ENCODE measurements around the gene SMARCC2.
"Not testable (repeated sequence)": the region's sequence is repeated elsewhere in the genome, so short reads cannot be mapped to it uniquely, and the experiment has no call there.

The SMARCC2 gene

DNA sequence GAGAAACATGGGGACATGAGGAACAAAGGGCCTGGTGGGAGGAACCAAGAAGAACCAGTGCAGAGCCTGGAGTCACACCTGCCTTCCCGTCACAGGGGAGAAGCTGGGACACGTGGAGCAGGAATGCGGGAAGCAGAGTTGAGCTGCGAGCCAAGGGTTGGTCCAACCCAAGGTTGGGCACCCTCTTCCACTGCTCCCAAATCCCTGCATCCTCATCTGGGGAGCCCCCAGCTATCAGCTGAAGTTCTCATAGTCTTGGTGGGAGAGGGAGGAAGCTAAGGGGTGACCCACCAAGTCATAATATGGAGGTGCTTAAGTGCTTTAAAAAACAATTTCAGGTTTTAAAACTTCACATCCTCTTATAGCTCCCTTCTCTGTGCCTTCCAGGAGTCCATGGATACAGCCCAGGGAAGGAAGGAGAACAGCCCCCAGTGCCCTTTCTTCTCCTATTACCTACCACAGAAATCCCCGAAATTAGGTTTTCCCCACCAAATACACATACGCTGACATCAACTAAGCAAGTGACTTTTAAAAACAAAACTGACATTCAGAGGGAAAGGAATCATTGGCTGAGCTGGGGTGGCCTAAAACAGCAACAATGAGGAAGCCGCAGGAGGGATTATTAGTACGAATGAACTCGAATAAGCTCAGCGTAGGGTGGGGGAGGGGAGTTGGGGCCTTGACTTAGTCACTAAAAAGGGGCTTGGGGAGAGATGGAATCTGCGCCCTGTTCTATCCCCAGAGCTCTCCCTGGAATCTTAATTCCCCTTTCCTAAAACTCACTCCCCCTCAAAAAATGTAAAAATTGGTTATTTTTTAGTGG lies 26.6 kb downstream of the SMARCC2 start:
- no peak for DNase-seq

DNA sequence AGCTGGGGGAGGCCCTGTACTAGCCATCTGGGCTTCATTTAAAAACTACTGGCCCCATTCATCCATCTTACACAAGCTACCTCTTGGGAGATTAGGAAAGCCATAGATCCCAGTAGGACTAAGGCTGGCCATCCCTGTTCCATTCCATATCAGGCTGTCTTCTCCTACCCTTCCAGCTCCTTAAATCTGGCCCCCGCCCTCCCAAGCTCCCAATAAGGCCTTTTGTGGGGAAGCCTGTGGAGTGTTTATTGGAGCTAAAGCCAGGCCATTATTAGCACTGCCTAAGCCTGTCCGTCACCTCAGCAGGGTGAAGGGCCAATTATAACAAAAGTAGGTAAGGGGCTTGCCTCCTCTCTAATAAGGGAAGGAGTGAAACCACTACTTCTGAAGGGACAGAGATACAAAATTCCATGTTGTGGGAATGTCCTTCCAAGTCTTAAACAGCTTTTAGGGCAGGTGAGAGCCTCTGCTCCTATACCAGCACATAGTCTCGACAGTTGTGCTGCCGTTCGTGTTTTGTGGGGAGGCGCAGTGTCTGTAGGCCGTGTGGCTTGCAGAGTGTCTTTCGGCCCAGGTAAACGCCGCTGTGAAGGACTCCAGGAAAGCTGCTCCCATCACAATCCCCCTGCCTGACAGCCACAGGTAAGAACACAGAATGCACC lies 27.5 kb downstream of the SMARCC2 start:
- DNase-seq = no peak

DNA sequence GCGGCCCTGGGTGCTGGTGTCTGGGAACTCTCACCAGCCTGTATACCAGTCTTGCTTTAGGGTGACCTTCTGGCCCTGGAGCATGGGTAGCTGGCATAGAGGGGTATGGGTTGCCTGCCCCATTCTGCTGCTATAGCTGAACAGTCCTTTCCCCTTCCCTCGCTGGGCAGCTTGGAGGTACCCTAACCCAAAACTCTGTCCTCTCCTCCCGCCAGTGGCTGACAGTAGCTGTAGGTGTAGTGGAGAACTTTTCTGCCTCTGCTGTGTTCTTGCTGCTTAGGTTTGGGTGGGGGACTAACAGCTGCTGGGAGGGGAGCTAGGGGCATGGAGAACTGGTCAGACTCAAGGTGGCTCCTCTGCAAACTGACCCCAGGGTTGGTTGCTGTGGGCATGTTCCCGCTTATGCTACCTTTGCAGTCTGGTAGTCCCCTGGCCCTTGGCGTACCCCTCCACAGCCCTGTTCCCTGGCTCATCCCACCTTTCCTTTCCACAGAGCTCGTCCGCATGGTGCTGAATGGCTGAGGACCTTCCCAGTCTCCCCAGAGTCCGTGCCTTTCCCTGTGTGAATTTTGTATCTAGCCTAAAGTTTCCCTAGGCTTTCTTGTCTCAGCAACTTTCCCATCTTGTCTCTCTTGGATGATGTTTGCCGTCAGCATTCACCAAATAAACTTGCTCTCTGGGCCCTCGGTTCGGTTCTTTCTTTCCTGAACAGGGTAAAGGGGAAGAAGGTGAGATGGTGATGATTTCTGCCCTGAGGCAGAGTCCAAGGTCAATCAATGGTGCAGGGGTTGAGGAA lies 28.2 kb downstream of the SMARCC2 start:
- DNase-seq = no peak

DNA sequence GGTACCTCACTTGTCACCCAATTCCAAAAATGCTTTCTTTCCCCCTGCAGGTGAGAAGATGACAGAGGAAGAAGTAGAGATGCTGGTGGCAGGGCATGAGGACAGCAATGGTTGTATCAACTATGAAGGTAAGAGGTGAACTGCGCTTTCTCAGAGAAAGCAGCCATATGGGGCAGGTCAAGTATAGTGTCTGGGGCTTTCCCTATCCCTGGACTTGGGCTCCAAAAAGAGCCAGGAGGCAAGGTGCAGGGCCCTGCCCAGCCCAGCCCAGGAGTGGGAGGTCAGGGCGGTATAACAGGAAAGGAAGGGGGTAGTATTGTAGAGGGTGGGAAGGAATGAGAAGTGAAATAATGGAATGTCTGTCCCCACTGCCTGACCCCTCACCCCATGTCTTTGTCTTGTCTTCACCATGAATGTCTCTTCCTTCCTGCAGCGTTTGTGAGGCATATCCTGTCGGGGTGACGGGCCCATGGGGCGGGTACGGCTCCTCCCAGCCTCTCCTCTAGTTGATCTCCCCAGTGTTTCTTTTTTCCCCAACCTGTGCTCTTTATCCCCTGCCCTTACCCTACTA lies 29.0 kb downstream of the SMARCC2 start:
- DNase-seq = peak; percentile 75

DNA sequence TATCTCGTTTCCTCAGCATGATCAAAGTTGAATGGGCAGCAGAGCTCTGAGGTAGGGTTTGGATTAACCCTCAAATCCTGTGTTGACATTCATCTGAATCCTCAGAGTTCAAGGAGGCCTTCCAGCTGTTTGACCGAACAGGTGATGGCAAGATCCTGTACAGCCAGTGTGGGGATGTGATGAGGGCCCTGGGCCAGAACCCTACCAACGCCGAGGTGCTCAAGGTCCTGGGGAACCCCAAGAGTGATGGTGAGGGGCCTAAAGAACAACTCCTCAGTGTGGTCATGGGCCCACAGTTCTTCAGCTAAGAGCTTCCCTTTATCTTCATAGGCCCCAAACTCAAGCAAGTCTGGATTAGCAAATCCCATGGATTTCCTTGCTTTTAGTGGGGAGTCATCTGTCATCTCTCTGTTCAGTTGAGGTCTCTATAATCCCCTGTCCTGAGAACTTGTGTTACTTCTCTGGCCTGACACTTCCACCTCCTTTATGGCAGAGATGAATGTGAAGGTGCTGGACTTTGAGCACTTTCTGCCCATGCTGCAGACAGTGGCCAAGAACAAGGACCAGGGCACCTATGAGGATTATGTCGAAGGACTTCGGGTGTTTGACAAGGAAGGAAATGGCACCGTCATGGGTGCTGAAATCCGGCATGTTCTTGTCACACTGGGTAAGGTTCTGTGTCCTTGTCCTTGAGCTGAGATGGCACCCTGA lies 29.6 kb downstream of the SMARCC2 start:
- peak; percentile 19 for DNase-seq

DNA sequence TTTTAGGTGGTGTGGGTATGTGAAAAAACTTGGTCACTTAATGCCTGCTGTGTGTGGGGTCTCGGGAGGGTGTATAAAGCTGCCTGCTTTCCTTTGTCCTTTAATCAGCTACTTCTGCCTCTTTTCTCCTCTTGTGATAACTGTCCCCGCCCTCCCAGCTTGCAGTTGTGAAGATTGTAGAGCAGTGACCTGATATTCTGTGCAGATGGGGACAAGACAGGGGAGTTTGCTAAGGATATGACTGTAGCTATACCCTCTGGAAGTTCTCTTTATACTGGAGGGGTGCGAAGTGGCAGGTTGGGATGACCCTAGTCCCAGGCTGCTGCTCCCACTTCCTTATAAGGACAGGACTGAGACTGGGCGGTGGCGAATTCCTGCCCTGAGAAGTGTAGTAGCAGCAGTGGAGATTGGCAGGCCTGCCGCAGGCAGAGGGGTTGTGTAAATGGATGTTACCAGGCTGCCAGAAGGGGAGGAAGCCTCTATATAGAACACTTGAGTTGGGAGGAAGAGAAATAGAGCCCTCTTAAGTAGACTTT lies 30.3 kb downstream of the SMARCC2 start:
- DNase-seq = peak; percentile 54

DNA sequence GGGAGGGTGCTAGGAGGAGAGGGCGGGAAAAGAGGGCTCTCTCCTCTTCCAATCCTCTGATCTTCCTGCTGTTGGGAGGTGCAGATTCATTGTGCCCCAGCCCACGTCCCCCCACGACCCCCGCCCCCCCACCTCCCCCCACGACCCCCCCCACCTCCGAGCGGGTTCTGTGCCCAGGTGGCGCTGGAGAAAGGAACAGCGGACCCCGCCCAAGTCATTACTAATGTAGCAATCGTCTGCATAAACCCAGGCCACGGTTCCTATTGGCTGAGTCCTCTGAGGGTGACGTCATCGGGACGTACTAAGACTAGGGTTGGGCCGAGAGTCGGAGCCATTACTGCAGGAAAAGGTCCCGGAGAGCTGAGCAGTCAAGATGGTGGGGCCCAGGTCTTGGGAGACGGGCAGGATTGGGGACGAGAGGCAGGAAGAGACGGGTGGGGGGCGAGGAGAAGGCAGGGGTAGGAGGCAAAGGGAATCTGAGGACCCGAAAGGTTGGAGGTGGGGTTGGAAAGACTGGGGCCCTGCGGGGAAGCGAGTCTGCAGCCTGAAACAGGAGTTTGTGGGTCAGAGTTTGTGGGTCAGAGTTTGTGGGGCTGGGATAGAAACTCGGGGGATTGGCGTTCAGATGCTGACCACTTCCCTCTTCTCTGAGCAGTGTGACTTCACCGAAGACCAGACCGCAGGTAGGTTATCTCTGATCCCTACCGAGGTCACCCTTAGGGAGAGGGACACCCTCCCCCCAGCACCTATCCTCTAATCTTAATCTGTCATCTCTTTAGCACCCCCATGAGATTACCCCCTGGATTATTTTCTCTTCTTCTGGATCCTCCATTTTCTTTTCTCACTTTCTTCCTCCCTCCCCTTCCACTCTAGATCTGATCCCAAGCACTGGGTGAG lies 31.0 kb downstream of the SMARCC2 start, which contains the start of gene MYL6:
TSS of gene MYL6 (plus strand) at position 331 of the 897 bp plus-strand sequence. CDS start at position 374, 43 bp downstream.
- peak; percentile 98 for DNase-seq

DNA sequence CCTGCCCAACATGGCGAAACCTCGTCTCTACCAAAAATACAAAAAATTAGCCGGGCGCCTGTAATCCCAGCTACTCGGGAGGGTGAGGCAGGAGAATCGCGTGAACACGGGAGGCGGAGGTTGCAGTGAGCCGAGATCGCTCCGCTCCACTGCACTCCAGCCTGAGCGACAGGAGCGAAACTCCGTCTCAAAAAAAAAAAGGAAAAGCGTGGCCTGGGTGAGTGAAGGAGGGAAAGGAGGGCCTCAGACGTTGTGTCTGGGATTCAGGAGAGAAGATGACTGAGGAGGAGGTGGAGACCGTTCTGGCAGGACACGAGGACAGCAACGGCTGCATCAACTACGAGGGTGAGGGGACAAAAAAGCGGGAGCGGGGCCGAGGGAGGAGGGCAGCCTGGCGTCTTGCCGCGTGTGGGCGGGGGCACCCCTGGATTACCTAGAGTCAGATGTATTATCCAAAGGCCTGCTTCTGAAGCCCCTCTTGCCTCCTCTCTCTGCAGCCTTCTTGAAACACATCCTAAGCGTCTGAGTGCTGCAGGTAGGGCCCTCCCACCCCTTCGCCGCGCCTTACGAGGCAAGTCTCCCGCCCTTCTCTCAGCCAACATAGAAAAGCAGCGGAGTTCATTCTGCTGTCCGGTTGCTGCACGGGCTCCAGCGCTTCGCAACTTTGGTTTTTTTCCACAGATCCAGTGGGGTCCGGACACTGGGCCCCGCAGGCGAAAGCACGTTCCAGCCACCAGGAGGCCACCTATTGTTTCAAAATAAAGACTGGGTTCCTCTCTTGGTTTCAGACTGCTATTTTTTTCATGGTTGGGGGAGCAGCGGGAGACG lies 31.9 kb downstream of the SMARCC2 start:
- DNase-seq = peak; percentile 65

DNA sequence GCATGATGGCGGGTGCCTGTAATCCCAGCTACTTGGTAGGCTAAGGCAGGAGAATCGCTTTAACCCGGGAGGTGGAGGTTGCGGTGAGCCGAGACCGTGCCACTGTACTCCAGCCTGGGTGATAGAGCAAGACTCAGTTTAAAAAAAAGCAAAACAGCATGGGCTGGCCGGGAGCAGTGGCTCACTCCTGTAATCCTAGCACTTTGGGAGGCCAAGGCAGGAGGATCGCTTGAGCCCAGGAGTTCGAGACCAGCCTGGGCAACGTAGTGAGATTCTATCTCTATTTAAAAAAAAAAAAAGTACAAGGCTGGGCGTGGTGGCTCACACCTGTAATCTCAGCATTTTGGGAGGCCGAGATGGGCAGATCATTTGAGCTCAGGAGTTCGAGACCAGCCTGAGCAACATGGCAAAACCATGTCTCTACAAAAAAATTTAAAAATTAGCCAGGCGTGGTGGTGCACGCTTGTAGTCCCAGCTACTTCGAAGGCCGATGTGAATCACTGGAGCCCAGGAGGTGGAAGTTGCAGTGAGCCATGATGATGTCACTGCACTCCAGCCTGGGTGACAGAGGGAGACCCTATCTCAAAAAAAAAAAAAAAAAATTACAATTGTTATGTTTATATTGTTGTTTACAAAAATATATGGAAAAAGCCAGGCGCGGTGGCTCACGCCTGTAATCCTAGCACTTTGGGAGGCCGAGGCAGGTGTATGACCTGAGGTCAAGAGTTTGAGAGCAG lies 32.7 kb downstream of the SMARCC2 start:
- DNase-seq = not testable (repeated sequence)

DNA sequence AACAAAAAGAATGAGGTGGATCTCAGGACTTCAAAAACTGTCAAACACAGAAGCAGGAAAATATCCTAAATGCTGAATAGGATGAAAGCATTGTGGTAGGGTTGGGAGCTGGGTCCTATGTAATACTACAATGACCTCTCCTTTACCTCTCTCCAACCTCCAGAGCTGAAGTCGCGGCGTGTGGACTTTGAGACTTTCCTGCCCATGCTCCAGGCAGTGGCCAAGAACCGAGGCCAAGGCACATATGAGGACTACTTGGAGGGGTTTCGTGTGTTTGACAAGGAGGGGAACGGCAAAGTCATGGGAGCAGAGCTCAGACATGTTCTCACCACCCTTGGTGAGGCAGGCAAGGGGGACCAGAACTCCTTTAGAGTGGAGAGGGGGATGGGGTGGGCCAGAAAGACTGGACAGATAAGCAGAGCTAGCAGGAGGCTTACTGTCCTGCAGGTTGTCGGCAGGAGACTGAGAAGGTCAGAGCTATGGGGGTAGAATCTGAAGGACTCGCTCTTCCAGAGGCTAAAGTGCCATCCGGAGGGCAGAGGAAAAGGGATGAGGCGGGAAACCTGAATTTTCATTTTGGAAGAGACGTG lies 33.9 kb downstream of the SMARCC2 start:
- DNase-seq = no peak

DNA sequence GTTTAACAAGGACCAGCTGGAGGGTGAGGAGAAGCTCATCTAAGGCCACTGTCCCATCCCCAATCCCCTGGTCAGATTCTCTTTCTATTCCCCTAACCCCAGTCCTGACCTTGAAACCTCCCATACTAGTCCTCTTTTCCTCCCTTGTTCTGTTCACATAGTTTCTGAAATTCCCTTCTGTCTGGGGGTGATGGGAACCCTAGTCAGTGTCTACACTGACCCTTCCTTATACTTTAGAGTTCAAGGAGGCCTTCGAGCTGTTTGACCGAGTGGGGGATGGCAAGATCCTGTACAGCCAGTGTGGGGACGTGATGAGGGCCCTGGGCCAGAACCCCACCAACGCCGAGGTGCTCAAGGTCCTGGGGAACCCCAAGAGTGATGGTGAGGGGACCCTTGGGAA lies 34.5 kb downstream of the SMARCC2 start:
- no peak for DNase-seq

DNA sequence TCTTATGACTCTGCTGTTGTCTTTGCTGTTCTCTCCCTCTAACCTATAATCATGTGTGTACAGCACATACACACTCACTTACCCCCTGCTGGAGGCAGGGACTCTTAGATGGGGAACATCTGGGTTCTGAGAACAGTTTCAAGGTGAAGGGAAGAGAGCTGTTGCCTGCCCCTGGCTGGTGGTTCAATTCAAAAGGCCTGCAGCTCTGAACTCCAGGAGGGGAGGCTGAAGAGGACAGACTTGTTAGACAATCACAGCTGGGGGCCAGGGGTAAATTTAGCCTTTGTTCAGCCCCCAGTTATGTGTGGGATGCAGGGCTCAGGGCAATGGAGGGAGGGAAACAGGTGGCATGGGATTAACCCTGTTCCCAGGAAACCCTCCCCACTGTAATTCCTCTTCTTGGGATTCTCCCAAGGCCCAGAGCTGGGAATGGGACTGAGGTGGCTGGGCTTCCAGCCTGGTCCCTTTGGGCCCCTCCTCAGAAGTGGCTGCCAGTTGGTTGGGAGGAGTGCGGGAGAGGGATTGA lies 35.0 kb downstream of the SMARCC2 start:
- no peak for DNase-seq

DNA sequence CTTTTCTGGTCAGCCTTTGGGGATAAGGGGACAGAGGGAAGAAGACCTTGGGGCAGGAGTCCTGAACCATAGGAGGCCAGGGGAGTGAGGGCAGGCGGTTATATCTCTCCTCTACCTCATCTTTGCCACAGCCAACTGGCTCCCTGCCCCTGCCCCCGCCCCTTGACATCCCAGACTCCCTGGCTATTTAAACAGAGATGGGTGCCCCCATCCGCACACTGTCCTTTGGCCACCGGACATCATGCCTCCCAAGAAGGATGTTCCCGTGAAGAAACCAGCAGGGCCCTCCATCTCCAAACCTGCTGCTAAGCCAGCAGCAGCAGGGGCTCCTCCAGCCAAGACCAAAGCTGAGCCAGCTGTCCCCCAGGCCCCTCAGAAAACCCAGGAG lies 35.6 kb downstream of the SMARCC2 start:
- no peak for DNase-seq

DNA sequence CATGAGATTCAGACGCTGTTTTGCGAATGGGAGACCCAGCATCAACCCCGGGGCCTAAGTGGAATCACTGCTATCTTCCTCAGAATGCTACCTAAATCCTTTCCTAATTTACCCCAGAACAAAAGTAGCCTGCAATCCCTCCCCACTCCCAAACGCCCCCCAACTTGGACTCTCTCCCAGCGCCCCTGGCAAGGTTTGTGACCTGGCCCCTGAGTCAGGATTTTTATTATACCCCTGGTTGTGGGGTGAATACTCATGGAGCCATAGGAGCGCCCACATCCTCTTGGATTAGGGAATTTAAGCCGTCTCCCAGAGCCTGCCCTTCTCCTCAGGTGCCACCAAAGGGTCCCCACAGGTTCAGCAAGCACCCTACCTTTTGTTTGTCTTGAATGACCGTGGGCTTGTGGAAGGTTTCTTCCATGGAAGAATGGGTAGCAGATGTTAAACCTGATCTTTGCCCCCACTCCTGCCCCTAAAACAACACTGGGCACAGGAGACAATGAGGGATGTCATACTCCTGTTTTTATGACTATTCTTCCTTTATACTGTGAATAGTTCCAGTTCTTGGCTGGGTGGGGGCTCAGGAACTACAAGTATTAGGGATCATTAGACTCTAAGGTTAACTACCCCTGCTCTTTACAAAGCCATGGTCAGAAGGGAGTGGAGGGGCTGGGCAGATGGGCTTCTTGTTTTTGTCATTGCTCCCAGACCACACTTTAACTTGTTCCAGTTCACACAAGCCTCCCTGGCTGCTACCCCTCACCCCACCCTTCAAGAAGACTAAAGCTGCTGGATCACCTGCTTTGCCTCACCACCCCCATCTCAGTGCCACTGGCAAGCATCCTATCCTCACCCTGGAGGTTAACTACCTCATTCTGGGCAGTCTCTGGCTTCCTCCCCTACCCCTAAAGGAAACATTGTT lies 36.3 kb downstream of the SMARCC2 start:
- DNase-seq = no peak

DNA sequence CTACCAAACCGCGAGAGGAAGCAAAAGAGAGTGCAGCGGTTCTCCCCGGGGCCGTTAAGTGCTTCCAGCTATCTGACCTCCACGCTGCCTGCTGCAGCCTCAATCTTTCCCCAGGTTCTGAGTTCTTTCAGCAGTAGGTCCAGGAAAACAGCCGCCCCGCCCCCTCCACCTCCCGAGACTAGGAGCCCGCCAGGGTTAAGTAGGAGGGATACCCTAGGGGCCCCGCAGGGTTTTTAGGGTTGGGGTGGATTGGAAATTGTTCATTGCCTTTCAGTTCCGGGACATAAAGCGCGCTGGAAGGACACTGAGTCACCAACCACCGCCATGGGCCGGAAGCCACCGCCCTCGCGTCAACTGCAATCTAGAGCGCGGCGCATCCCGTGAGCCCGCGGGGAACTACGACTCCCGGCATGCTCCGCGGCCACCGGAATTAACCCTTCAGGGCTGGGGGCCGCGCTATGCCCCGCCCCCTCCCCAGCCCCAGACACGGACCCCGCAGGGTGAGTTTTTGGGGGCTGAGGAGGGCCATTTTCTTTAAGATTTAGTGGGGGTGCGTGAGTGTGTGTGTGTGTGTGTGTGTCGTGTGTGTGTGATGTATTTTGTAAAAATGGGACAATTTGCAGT lies 37.0 kb downstream of the SMARCC2 start, which contains the start of gene MYL6B:
TSS of gene MYL6B (plus strand) at position 456 of the 624 bp plus-strand sequence. CDS start 1,332 bp downstream, outside the sequence.
- peak; percentile 96 for DNase-seq

DNA sequence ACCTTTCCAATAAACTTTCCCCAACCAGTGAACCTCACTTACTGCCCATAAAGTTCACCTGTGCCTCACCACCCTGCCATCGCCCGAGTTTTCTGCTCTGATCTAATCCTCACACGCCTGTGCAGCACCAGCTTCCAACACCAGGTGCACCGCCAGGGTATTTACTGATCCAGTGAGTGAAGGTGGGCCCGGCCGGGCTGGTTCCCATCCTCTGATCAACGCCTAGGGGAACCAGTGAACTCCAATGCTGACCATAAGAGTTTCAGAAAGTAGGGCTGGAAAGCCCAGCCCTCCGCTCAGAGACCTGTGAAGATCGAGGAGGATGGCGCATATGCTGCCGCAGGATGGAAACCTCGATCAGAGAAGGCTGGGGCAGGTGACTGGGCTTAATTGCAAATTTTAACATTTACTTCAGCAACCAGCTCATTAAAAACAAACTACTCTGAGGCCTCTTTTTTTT lies 37.6 kb downstream of the SMARCC2 start:
- peak; percentile 79 for DNase-seq

DNA sequence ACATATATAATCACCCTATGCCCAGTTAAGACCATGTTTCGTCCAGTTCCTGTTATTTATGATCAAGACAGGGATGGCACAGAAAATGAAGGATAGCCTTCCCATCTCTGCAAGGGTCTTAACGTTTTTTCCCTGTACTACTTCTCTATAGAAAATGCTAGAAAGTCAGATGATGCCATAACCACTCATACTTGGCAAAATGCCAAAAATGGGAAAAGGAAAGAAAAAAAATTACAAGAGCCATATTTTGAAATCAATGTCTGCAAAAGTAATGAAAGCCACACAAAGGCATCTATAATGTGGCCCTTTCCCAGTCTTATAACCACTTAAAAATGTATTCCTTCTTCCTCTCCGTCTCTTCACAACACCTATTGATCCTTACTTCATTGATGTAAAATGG lies 38.7 kb downstream of the SMARCC2 start:
- no peak for DNase-seq

Measured in activated CD4-positive, alpha-beta T cell treated with anti-CD3 and anti-CD28 coated beads, Interleukin-2, Interleukin-6, amounts not matched to agents 100 ng/mL and 50 ng/mL, durations not matched to agents 16 hours and 8 hours (primary cell).